Measurements from ENCODE around the gene KCNJ6. TPM values are rescaled to one million over a fixed set of nuclear protein-coding genes. Genes with fewer than 3 reads are reported as not detected.

The KCNJ6 gene
- total RNA-seq, 1 donor from 2014 or later = not detected

DNA sequence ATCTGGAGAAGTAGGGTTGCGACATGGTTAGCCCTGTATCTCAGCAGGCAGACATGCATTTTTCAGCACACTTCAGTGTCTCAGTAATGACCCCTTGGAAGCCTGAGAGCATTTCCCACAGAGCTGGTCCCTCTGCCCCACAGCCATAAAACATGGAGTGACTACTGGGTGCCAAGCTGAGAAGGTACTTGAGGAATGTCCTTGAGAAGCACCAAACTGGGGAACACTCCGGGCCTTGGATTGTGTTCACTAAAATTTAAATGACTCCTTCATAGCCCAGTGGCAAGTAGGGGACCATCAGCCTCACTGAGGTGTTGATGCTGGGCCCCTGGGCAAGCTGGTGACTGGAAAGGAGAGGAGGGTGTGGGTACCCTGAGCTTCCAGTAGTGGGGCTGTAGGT lies 54.7 kb downstream of the KCNJ6 start:
- Mint-ChIP-seq H3K4me3 (no peak overlapping the region), H3K4me1 (peaks cover 4% of the 10 kb centered on the region), H3K27me3 (ENCODE audit: insufficient read depth, low read depth) (peaks cover 2% of the 10 kb centered on the region), H3K36me3 (peaks cover 2% of the 10 kb centered on the region), H3K9me3 (peaks cover 18% of the 10 kb centered on the region), H3K27ac (no peak overlapping the region)
- Histone ChIP-seq H2AFZ (replicated peaks) (no peak overlapping the region), H3K27me3 (no peaks in the 10 kb centered on the region), H3K4me1 (no peaks in the 10 kb centered on the region), H3K4me2 (no peak overlapping the region), H3K79me2 (ENCODE audit: low read depth) (no peaks in the 10 kb centered on the region), H3K4me3 (no peak overlapping the region), H3K9ac (no peak overlapping the region), H3F3A (ENCODE audit: low read depth) (no peaks in the 10 kb centered on the region), H3K36me3 (no peaks in the 10 kb centered on the region), H4K20me1 (ENCODE audit: low read depth) (no peaks in the 10 kb centered on the region), H3K27ac (no peak overlapping the region), H3K9me3 (ENCODE audit: low read depth) (no peaks in the 10 kb centered on the region)
- no peak for DNase-seq (ENCODE audit: low spot score)
- TF ChIP-seq, protein P1, sequence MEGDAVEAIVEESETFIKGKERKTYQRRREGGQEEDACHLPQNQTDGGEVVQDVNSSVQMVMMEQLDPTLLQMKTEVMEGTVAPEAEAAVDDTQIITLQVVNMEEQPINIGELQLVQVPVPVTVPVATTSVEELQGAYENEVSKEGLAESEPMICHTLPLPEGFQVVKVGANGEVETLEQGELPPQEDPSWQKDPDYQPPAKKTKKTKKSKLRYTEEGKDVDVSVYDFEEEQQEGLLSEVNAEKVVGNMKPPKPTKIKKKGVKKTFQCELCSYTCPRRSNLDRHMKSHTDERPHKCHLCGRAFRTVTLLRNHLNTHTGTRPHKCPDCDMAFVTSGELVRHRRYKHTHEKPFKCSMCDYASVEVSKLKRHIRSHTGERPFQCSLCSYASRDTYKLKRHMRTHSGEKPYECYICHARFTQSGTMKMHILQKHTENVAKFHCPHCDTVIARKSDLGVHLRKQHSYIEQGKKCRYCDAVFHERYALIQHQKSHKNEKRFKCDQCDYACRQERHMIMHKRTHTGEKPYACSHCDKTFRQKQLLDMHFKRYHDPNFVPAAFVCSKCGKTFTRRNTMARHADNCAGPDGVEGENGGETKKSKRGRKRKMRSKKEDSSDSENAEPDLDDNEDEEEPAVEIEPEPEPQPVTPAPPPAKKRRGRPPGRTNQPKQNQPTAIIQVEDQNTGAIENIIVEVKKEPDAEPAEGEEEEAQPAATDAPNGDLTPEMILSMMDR (IDR thresholded peaks at IDR 0.05) = no peak
- TF ChIP-seq EZH2phosphoT487 (IDR thresholded peaks at IDR 0.05) (no peak), EZH2 (IDR thresholded peaks at IDR 0.05) (no peak)

DNA sequence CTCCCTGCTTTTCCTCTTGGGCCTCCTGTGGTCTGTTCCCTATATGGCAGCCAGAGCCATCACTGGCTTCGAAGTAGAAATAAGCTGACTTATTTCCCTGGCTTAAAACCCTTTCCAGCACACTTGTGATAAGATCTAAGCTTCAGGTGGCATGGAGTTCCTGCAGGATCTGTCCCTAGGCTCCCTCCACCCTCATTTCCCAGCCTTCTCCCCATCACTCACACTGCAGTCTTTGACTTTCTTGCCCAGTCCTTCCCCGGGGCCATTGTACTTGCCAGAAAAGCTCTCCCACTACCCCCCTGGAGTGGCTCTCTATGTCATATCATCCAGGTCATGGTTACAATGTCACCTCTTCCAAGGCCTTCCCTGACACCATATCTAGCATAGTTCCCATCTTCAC lies 55.8 kb downstream of the KCNJ6 start:
- Histone ChIP-seq H3K4me3 (no peak overlapping the region), H3K79me2 (ENCODE audit: low read depth) (no peaks in the 10 kb centered on the region), H3K9ac (no peak overlapping the region), H3K4me1 (peaks cover 5% of the 10 kb centered on the region), H2AFZ (replicated peaks) (no peak overlapping the region), H3F3A (ENCODE audit: low read depth) (no peaks in the 10 kb centered on the region), H3K9me3 (ENCODE audit: low read depth) (no peaks in the 10 kb centered on the region), H3K4me2 (no peak overlapping the region), H3K36me3 (no peaks in the 10 kb centered on the region), H3K27me3 (no peaks in the 10 kb centered on the region), H3K27ac (no peak overlapping the region), H4K20me1 (ENCODE audit: low read depth) (no peaks in the 10 kb centered on the region)
- no peak for DNase-seq (ENCODE audit: low spot score)
- H3K27ac Mint-ChIP-seq = no peak overlapping the region
- peaks cover 2% of the 10 kb centered on the region for H3K36me3 Mint-ChIP-seq
- H3K4me1 Mint-ChIP-seq = peaks cover 15% of the 10 kb centered on the region
- TF ChIP-seq EZH2phosphoT487 (IDR thresholded peaks at IDR 0.05) = no peak
- TF ChIP-seq EZH2 (IDR thresholded peaks at IDR 0.05) = no peak
- TF ChIP-seq, protein P1 (IDR thresholded peaks at IDR 0.05) = no peak
- peaks cover 2% of the 10 kb centered on the region for H3K27me3 Mint-ChIP-seq (ENCODE audit: insufficient read depth, low read depth)
- no peak overlapping the region for H3K4me3 Mint-ChIP-seq
- peaks cover 19% of the 10 kb centered on the region for H3K9me3 Mint-ChIP-seq

DNA sequence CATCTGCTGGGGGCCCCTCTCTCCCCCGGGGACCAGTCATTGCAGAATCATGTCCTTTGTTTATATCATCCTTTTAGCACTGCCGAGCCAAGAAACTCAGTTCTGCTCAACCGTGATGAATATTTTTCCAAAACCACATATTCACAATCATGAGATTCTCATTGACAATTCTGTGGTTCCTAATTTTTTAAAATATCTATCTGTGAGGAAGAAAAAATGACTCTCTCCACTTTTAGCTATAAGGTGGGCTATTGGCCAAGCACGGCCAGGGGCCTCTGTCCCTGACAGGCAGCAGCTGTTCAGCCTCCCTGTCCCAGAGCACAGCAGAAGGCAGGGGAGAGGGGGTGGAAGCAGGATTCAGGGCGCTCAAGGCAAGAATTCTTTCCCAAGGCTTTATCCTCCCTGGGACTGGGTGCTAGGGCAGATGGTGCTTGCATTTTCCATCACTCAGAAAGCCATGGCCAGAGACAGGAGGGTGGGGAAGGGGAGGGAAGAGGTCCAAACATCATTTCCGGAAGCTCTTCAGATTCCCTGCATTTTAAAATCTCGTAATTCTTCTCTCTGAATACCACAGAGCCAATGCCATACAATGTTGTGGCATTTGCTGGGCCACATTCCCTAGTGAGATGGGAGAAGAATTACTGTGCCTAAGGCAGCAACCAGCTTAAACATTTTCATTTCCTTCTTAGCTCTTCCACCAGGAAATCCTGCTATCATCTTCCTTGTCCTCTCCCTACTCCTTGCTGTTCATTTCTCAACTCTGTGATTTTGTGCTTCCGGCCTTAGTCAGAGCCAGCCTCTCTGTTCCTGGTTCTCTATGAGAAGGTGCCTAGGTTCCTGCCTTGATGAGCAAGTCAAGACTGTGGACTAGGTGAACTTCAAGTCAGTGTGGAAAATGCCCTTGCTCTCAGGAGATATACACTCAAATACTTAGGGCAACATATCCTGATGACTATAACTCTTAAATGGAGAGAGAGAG lies 60.3 kb downstream of the KCNJ6 start:
- Histone ChIP-seq H3F3A (ENCODE audit: low read depth) (no peaks in the 10 kb centered on the region), H3K36me3 (no peaks in the 10 kb centered on the region), H2AFZ (replicated peaks) (no peak overlapping the region), H3K9me3 (ENCODE audit: low read depth) (no peaks in the 10 kb centered on the region), H3K79me2 (ENCODE audit: low read depth) (no peaks in the 10 kb centered on the region), H3K4me2 (peak overlapping the region; percentile 16), H4K20me1 (ENCODE audit: low read depth) (no peaks in the 10 kb centered on the region), H3K4me1 (peaks cover 10% of the 10 kb centered on the region), H3K27me3 (no peaks in the 10 kb centered on the region), H3K9ac (no peak overlapping the region), H3K4me3 (no peak overlapping the region), H3K27ac (no peak overlapping the region)
- Mint-ChIP-seq H3K4me1 (peaks cover 20% of the 10 kb centered on the region), H3K27ac (peak overlapping the region; percentile 98), H3K27me3 (ENCODE audit: insufficient read depth, low read depth) (peaks cover 2% of the 10 kb centered on the region), H3K9me3 (peaks cover 40% of the 10 kb centered on the region), H3K4me3 (peak overlapping the region; percentile 60), H3K36me3 (peaks cover 2% of the 10 kb centered on the region)
- peak; percentile 9 for DNase-seq (ENCODE audit: low spot score)
- TF ChIP-seq, protein P1 (IDR thresholded peaks at IDR 0.05) = no peak
- no peak for TF ChIP-seq EZH2 (IDR thresholded peaks at IDR 0.05)
- no peak for TF ChIP-seq EZH2phosphoT487 (IDR thresholded peaks at IDR 0.05)
